Tongue (tissue), 2 donors: Measurements from ENCODE around the gene LGALS7. TPM values are rescaled to one million over a fixed set of nuclear protein-coding genes. Genes with fewer than 3 reads are reported as not detected.

Experiments
- DNase-seq: peaks from one replicate; pipeline ENCODE4 v3.0.0-alpha.2; 2015
- total RNA-seq: library from RNA; depleted of rRNA; stranded (reverse); fragments of >200 nt; gene quantifications from one replicate; pipeline ENCODE4 v1.2.3, GENCODE V29; 2014

LGALS7 gene
- total RNA-seq, 1 donor from 2014 or later, result 10.4 TPM

GRCh38 chr19:38737921-38738737 is 35.2 kb downstream of the LGALS7 start:
- no peak for DNase-seq

DNA sequence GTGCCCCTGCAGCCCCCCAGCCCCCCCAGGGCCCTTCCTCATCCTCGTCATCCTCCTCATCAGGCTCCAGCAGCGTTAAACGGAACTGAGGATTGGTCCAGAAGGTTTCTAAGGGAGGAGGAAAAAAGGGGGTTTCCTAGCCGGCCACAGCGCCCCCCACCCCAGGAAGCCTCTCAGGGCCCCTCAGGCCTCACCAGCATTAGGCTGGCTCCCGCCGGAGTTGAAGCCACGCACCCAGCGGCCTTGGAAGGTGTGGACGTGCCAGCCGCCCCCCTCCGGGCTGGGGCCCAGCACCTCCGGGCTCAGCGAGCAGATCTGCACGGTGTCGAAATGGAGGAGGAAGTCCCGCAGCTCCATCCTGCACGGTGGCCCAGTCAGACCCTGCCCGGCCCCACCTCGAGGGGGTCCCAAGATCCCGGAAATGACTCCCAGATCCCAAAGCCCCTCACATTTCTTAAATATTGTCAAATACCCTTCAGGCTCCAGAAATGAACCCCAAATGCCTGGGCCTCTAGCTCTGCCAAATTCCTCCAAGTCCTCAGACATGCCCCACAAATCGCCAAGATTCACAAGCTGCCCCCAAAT is 35.9 kb downstream of the LGALS7 start:
- DNase-seq, result no peak

GRCh38 chr19:38736413-38737280 is 36.7 kb downstream of the LGALS7 start:
- DNase-seq, result peak; percentile 63

- DNase-seq, result peak; percentile 53
These were observed 37.3 kb downstream of the LGALS7 start for GRCh38 chr19:38736036-38736412.

- DNase-seq, result no peak
These were observed 38.0 kb downstream of the LGALS7 start for GRCh38 chr19:38735257-38735686.

DNA sequence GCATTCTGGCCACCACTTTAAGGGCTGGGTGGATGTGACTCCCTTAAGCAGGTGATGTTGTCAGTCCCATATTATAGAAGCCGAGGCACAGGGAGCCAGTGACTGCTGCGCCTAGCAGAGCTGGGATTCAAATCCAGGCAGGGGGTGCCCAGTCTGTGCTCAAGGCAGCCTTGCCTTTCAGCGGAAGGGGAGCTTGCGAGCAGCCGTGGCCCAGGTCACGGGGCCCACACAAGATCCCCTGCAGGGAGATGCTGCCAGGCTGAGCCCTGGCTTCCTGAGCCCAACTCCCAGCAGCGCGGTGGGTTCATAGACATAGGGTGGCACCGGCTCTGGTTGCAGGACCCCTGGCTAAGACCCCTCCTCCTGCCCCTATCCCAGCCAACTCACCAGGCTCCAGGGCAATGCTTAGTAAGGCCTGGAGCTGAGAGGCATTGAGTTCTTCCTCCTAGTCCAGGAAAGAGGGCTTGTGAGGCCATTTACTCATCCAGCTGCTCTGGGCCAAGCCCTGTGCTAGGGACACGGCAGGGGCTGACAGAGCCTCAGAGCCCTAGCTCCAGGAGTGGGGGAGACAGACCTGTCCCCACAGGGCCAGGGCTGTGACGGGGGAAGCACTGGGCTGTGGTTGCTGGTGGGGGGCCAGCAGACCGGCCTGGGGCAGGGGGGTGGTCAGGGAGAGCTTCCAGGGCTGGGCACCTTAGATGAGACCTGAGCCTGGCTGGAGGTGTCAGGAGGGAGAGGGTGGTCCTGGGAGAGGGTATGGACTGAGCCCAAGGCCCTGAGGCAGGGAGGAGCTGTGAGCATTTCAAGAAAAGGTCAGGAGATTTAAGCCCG is 38.7 kb downstream of the LGALS7 start:
- DNase-seq, result no peak

DNA sequence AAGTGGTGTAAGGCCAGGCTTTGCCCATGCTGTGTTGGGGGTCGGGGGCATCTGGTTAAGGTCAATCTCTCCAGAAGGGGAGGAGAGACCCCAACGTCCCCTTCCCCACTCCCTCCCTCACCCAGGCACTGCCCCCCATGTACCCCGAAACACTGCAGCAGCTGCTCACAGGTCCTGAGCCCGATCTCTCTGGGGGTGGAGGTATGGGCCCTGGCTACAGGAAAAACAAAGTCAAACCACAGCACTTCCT is 39.2 kb downstream of the LGALS7 start:
- no peak for DNase-seq

DNA sequence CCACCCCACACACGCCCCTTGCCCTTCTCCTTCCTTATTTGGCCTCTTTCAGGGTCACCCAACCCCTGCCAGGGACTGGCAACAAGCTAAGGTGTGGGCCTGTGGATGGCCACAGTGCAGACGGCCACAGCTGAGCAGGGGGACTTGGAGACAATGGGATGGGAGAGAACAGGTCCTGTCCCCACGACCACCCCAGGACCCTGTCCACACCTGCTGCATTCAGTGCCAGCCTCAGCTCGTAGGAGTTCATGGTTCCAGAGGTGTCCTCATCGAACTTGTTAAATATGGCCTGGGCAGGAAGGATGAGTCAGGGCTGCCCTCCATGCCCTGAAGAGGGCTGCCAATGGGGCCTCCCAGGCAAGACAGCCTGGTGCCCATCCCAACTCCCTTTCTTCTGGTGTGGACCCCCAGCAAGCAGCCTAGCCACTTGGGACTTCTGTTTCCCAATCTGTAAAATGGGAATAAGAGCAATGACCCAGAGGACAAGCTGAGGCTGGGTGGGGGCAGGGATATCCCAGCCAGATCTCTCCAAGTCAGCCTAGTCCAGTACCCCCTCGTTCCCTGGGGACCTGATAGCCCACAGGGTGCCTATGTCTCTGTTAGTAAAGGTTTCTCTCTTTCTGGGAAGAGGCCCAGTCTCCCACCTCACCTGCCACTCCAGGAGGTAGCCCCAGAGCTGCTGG is 39.7 kb downstream of the LGALS7 start:
- no peak for DNase-seq

- DNase-seq, result no peak
These were observed 40.1 kb downstream of the LGALS7 start for GRCh38 chr19:38733241-38733492.

- DNase-seq, result no peak
These were observed 41.5 kb downstream of the LGALS7 start for GRCh38 chr19:38731654-38732301.

DNA sequence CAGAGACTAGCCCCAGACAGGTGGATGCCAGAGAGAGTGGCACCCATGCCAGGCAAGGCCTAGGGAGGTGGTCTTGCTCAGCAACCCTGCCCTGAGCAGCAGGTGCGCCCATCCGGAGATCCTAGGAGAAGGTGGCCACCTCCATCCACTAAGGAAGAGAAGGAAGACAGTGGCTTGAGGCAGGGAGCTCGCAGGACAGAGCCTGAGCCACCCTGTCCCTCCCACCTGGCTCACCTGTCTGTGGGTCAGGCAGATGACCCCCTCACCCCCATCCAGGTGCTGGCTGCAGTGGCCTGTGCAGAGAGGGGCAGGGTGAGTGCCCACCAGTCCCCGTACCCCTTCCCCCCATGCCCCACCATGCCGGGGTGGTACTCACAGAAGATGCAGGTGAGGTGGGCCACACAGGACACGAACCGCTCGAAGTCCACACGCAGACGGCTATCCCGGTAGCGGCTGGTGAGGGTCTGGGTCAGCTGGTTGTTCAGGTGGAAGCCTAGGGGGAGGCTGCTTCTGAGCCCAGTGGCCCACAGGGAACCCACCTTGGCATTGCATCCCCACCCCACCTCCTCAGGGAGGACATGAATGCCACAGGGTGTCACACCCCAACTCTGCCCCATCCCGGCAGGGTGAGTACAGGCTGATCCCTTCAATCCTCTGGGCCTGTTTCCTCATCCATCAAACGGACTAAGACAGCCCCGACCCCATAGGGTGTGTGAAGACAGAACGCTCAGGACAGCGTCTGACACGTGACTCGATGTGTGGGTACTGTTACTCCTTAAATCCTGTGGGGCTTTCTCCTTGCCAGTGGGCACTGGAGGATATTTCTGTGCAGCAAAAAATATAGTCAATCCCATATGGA is 42.4 kb downstream of the LGALS7 start:
- no peak for DNase-seq

GRCh38 chr19:38730470-38730730 is 42.9 kb downstream of the LGALS7 start:
- DNase-seq, result no peak

DNA sequence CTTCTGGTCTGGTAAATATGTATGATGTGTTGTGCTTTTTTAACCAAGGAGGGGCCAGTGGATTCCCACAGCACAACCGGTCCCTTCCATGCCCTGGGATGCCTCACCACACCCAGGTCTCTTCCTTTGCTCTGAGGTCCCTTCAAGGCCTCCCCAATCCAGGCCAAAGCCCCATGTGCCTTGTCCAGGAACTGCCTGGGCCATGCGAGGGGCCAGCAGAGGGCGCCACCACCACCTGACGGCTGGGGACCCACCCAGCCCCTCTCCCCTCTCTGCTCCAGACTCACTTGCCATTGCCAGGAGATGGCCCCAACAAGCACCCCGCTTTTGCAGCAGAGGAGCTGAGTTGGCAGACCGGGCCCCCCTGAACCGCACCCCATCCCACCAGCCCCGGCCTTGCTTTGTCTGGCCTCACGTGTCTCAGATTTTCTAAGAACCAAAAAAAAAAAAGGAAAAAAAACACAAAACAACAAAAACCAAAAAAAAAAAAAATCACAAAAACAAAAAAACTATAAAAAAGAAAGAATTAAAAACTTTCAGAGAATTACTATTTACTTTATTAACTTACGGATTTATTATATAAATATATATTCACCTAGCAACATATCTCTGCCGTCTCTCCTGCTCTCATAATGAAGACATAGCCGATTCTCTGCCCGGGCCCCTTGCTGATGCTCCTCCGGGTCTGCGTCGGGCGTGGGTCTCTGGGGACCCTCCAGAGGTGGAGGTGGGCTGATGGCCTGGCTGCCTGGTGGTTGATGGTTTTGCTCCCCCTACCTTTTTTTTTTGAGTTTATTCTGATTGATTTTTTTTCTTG is 43.5 kb downstream of the LGALS7 start:
- peak; percentile 71 for DNase-seq

- no peak for DNase-seq
These were observed 44.4 kb downstream of the LGALS7 start for GRCh38 chr19:38728752-38729541.

GRCh38 chr19:38727868-38728660 is 45.3 kb downstream of the LGALS7 start:
- DNase-seq, result no peak

DNA sequence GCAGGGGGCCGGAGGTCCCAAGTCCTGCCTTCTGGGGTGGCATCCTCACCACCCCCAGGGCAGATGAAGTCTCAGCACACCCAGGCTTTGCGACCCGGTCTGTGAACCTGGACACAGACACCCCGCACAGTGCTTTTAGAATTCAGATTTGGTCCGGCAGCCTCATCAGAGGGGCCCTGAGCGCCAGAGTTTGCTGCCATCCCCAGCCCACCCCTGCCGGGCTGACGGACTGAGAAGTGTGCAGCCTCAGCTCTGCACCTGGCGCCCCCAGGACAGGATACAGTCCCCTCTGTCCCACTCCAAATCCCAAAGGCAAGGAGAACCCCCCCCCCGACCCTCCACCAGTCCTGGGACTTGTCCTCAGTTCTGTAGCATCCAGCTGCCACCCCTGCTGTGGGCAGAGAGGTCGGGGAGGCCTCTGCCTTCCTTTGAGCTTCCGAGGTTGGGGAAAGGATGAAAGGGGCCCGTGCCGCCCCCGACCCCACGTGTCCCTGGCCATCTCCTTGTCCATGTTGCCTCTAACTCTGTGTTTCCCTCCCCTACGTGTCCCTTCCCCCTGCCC is 45.9 kb downstream of the LGALS7 start:
- no peak for DNase-seq

DNA sequence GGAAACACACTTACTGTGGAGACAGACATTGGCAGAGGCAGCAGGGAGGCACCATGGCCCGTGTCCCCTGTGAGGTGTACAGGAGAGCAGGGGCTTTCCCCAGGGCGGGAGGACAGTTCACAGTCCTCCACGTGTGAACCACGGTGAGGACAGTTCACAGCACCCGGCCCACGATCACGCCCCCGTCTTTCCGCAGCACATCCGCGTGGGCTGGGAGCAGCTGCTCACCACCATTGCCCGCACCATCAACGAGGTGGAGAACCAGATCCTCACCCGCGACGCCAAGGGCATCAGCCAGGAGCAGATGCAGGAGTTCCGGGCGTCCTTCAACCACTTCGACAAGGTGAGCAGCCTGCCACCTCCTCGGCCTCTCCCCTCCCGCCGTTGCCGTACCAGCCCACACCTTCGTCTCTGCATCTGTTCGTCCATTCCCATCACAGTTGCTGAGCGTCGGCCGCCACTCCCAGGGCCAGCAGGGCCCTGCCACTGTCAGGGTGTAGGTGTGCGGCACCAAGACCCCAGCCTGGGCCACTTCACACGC is 46.5 kb downstream of the LGALS7 start:
- no peak for DNase-seq

DNA sequence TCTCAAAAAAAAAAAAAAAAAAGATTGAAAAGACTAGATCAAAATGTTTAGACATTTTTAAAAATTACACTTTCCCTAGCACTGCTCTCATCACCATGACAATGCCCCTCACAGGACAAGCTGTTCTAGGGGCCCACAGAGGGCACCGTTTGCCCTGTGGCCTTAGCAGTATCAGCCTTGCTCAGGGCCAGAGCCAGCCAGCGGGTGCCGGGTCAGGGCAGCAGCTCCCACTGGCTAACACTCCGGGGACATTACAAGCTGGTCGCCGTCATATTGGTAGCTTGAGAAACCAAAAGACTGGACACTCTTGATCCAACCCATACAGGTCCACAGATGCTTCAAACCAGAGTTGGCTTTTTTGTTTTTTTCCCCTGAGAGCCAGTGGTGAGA is 47.0 kb downstream of the LGALS7 start:
- no peak for DNase-seq
